BLaER1 (cell line): ENCODE measurements around the gene MRPL22.

Experiments
- H3K27ac ChIP-seq: shearing (Covaris generic); formaldehyde crosslinking; 2 replicates; pipeline ENCODE4 v1.8.1; 2022
- H3K27me3 ChIP-seq: shearing (Covaris generic); formaldehyde crosslinking; 2 replicates; pipeline ENCODE4 v1.8.1; 2022
- H3K36me3 ChIP-seq: shearing (Covaris generic); formaldehyde crosslinking; 2 replicates; pipeline ENCODE4 v1.8.1; 2022
- H3K4me1 ChIP-seq: shearing (Covaris generic); formaldehyde crosslinking; 2 replicates; pipeline ENCODE4 v1.8.1; 2022
- H3K4me2 ChIP-seq: shearing (Covaris generic); formaldehyde crosslinking; 2 replicates; pipeline ENCODE4 v1.8.1; 2022
- H3K4me3 ChIP-seq: shearing (Covaris generic); formaldehyde crosslinking; 2 replicates; pipeline ENCODE4 v1.8.1; 2022
- H3K9ac ChIP-seq: shearing (Covaris generic); formaldehyde crosslinking; 2 replicates; pipeline ENCODE4 v1.8.1; 2022
- H3K9me3 ChIP-seq: shearing (Covaris generic); formaldehyde crosslinking; 2 replicates; pipeline ENCODE4 v1.8.1; 2022
- H4K20me1 ChIP-seq: shearing (Covaris generic); formaldehyde crosslinking; 2 replicates; pipeline ENCODE4 v1.8.1; 2022
- Cebpa-rat ChIP-seq: shearing (Covaris generic); IDR thresholded peaks from 2 replicates; pipeline ENCODE4 v1.8.1; 2022

The MRPL22 gene

GRCh38 chr5:154940772-154941620 lies at the start of gene MRPL22:
MRPL22 (plus strand) TSS chr5:154941073; CDS start chr5:154941111, 38 bp downstream.
- TF ChIP-seq Cebpa-rat = no peak
- H3K9ac ChIP-seq = peak within 1 kb of the TSS; percentile 87
- H3K4me3 ChIP-seq = peak within 1 kb of the TSS; percentile 71
- H4K20me1 ChIP-seq = peaks cover 43% of the 10 kb centered on the region
- H3K36me3 ChIP-seq = peaks cover 20% of the 10 kb centered on the region
- no peaks in the 10 kb centered on the region for H3K9me3 ChIP-seq
- H3K4me2 ChIP-seq = peak within 1 kb of the TSS; percentile 81
- H3K27ac ChIP-seq = peak within 1 kb of the TSS; percentile 81
- H3K4me1 ChIP-seq = peaks cover 58% of the 10 kb centered on the region
- H3K27me3 ChIP-seq = no peaks in the 10 kb centered on the region

DNA sequence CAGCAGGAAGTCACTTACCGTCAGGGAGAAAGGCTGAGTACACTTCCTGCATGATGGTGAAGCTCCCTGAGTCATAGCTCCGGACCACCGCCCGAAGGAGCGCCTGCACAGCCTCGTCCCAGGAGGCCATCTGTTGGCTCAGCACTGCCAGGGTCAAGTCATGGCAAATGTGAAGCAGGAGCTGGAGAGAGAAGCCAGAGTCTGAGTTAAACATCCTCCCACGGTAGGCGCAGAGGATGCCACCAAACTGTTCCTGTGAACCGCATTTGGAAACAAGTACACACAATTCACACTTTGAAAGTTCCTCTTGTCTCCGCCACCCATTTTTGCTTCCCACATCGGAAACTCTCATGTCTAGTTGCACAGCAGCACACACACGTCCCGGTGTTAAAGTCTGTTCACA lies 48.5 kb upstream of the MRPL22 start:
- Histone ChIP-seq H3K9ac (no peak overlapping the region), H3K4me3 (no peak overlapping the region), H3K36me3 (peaks cover 100% of the 10 kb centered on the region), H3K4me2 (no peak overlapping the region), H4K20me1 (no peaks in the 10 kb centered on the region), H3K4me1 (no peaks in the 10 kb centered on the region), H3K9me3 (peaks cover 11% of the 10 kb centered on the region), H3K27me3 (no peaks in the 10 kb centered on the region), H3K27ac (no peak overlapping the region)
- TF ChIP-seq Cebpa-rat = no peak

DNA sequence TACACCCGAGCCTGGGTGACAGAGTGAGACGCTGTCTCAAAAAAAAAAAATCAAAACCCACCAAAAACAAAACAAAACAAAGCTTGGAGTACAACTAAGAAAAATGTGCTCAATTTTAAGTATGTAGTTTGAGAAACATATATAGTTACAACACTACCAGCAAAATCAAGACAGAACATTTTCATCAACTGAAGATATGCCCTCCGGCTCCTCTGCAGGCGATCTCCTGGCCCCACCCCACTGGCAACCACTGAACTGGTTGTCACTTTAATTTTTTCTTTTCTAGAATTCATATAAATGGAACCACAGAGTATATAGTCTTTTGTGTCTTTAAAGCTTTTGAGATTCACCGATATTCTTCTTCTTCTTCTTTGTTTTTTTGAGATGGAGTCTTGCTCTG lies 47.5 kb upstream of the MRPL22 start:
- Histone ChIP-seq H3K27me3 (no peaks in the 10 kb centered on the region), H3K4me3 (no peak overlapping the region), H4K20me1 (no peaks in the 10 kb centered on the region), H3K9me3 (peaks cover 1% of the 10 kb centered on the region; the same call in 1 of the 2 replicates), H3K4me2 (no peak overlapping the region), H3K36me3 (peaks cover 100% of the 10 kb centered on the region), H3K27ac (no peak overlapping the region), H3K4me1 (no peaks in the 10 kb centered on the region), H3K9ac (no peak overlapping the region)
- TF ChIP-seq Cebpa-rat = no peak

- Histone ChIP-seq H4K20me1 (no peaks in the 10 kb centered on the region), H3K4me3 (no peak overlapping the region), H3K36me3 (peaks cover 100% of the 10 kb centered on the region), H3K27ac (no peak overlapping the region), H3K4me1 (no peaks in the 10 kb centered on the region), H3K4me2 (no peak overlapping the region), H3K9ac (no peak overlapping the region), H3K27me3 (no peaks in the 10 kb centered on the region), H3K9me3 (no peaks in the 10 kb centered on the region)
- TF ChIP-seq Cebpa-rat = no peak
Observed at GRCh38 chr5:154895606-154896561, 45.0 kb upstream of the MRPL22 start.

DNA sequence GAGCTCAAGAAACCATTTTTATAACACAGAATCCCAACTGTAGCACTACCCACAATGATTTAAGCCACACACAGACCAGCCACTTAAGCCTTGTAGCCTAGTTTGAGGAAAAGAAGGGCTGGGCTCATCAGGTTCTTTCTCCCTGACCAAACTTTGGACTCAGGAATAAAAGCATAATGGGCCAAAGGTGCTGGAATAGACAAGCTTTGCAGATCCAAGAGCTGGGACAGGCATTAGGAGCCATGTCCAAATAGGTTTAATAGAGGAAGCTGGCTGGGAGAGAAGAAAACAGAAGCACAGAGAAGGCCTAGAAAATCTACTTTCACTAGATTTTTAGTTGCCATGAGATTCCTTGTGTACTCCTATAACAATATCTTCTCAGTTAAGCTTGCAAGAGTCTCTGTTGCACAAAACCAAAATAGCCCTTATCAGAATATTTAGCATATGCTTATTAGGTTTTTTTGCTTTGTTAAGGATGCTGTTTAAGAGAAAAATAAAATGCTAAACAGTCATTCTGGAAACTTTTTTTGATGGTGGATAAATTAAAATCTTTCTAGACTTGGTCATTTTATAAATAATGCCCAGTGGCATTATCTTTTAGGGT lies 44.2 kb upstream of the MRPL22 start:
- H3K4me2 ChIP-seq = no peak overlapping the region
- no peak overlapping the region for H3K4me3 ChIP-seq
- no peaks in the 10 kb centered on the region for H3K27me3 ChIP-seq
- no peak overlapping the region for H3K27ac ChIP-seq
- no peak overlapping the region for H3K9ac ChIP-seq
- H3K36me3 ChIP-seq = peaks cover 100% of the 10 kb centered on the region
- no peak for TF ChIP-seq Cebpa-rat
- H4K20me1 ChIP-seq = no peaks in the 10 kb centered on the region
- H3K4me1 ChIP-seq = no peaks in the 10 kb centered on the region
- no peaks in the 10 kb centered on the region for H3K9me3 ChIP-seq

GRCh38 chr5:154898210-154898609 lies 42.7 kb upstream of the MRPL22 start:
- H3K9ac ChIP-seq = no peak overlapping the region
- TF ChIP-seq Cebpa-rat = no peak
- H4K20me1 ChIP-seq = no peaks in the 10 kb centered on the region
- H3K27ac ChIP-seq = no peak overlapping the region
- no peaks in the 10 kb centered on the region for H3K9me3 ChIP-seq
- H3K36me3 ChIP-seq = peaks cover 100% of the 10 kb centered on the region
- no peaks in the 10 kb centered on the region for H3K4me1 ChIP-seq
- H3K4me3 ChIP-seq = no peak overlapping the region
- no peak overlapping the region for H3K4me2 ChIP-seq
- H3K27me3 ChIP-seq = no peaks in the 10 kb centered on the region

- TF ChIP-seq Cebpa-rat = no peak
- H3K4me2 ChIP-seq = no peak overlapping the region
- H3K4me1 ChIP-seq = no peaks in the 10 kb centered on the region
- no peak overlapping the region for H3K27ac ChIP-seq
- no peak overlapping the region for H3K9ac ChIP-seq
- no peak overlapping the region for H3K4me3 ChIP-seq
- no peaks in the 10 kb centered on the region for H4K20me1 ChIP-seq
- H3K27me3 ChIP-seq = no peaks in the 10 kb centered on the region
- H3K36me3 ChIP-seq = peaks cover 100% of the 10 kb centered on the region
- no peaks in the 10 kb centered on the region for H3K9me3 ChIP-seq
Observed at GRCh38 chr5:154899151-154899816, 41.6 kb upstream of the MRPL22 start.

DNA sequence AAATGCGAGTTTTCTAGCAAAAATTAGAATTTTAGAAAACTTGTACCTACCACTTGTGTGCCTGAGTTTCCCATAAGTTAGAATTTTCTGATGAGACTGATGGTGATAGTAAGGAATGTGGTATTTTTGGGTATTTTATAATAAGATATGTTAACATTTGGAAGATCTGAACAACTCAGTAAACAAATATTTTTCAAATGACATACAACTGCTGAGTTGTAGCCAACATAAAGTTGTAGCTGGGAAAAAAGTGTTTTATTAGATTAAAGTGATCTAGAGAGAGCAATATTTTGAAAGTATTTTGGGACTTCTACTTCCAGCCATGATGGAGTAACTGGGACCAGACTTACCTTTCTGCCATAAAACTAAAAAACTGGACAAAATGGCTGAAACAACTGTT lies 40.8 kb upstream of the MRPL22 start:
- Histone ChIP-seq H3K4me3 (no peak overlapping the region), H3K27me3 (no peaks in the 10 kb centered on the region), H3K9ac (no peak overlapping the region), H3K4me2 (no peak overlapping the region), H3K36me3 (peaks cover 100% of the 10 kb centered on the region), H3K4me1 (no peaks in the 10 kb centered on the region), H3K9me3 (no peaks in the 10 kb centered on the region), H3K27ac (no peak overlapping the region), H4K20me1 (no peaks in the 10 kb centered on the region)
- TF ChIP-seq Cebpa-rat = no peak

GRCh38 chr5:154901276-154901675 lies 39.6 kb upstream of the MRPL22 start:
- Histone ChIP-seq H3K4me1 (no peaks in the 10 kb centered on the region), H3K4me2 (no peak overlapping the region), H4K20me1 (no peaks in the 10 kb centered on the region), H3K27me3 (no peaks in the 10 kb centered on the region), H3K36me3 (peaks cover 100% of the 10 kb centered on the region), H3K9ac (no peak overlapping the region), H3K4me3 (no peak overlapping the region), H3K27ac (no peak overlapping the region), H3K9me3 (no peaks in the 10 kb centered on the region)
- TF ChIP-seq Cebpa-rat = no peak
